Measurements from ENCODE around the gene GCG. TPM values are rescaled to one million over a fixed set of nuclear protein-coding genes. Genes with fewer than 3 reads are reported as not detected.

Gene GCG
- polyA plus RNA-seq, 1 donor (not counting 4 experiments of a cell fraction or from before 2014, with no cell fraction given) = not detected

DNA sequence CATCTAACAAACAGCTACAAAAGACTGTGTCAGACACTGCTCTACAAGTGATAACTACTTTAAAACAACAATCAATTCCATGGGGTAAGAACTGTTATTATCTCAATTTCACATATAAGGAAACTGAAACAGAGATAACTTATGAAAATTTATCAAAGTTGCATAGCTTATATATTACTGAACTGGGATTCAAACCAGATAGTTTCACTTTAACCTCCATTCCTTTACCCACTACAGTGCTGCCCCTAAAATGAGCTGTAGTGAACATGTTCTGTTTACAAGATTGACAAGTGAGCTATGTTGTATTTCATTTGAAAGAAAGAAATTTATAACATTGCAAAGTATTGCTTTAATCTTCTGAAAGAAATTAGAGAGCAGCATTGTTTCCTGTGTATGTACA lies 14.1 kb upstream of the GCG start:
- Histone ChIP-seq H3K27me3 (ENCODE audit: control insufficient read depth, extremely low read depth, insufficient read depth, low read length) (no peaks in the 10 kb centered on the region), H3K79me2 (ENCODE audit: control insufficient read depth, insufficient read depth, low read length) (no peaks in the 10 kb centered on the region), H3K4me3 (ENCODE audit: control insufficient read depth in 2 of 3, extremely low read depth in 1 of 3, insufficient read depth in 2 of 3, low read depth in 1 of 3, low read length in 3 of 3) (no peak overlapping the region), H2AFZ (ENCODE audit: control insufficient read depth, low read length) (no peak overlapping the region), H3K4me1 (ENCODE audit: control insufficient read depth, extremely low read depth, insufficient read depth, low read length) (no peaks in the 10 kb centered on the region), H4K20me1 (ENCODE audit: control insufficient read depth, extremely low read depth, insufficient read depth, low read length) (no peaks in the 10 kb centered on the region), H3K27ac (ENCODE audit: control insufficient read depth, insufficient read depth, low read length) (no peak overlapping the region), H3K9ac (ENCODE audit: control insufficient read depth, extremely low read depth, insufficient read depth, low read length) (no peak overlapping the region), H3K4me2 (ENCODE audit: control insufficient read depth, extremely low read depth, insufficient read depth, low read depth, low read length) (no peak overlapping the region), H3K9me1 (ENCODE audit: control insufficient read depth, extremely low read depth, insufficient read depth, low read length) (no peaks in the 10 kb centered on the region), H3K9me3 (ENCODE audit: control insufficient read depth, low read depth, low read length) (no peaks in the 10 kb centered on the region), H3K36me3 (ENCODE audit: control insufficient read depth in 2 of 2, extremely low read depth in 1 of 2, insufficient read depth in 2 of 2, low read length in 2 of 2) (peaks cover 0 to 7% of the 10 kb centered on the region in 2 experiments)
- dilution Hi-C loops (cut with MboI; ENCODE audit: extremely low pct_ligation_motif_present, low sequenced_read_pairs) = no loop called here
- FAIRE-seq = no peak
- TF ChIP-seq, protein P1, sequence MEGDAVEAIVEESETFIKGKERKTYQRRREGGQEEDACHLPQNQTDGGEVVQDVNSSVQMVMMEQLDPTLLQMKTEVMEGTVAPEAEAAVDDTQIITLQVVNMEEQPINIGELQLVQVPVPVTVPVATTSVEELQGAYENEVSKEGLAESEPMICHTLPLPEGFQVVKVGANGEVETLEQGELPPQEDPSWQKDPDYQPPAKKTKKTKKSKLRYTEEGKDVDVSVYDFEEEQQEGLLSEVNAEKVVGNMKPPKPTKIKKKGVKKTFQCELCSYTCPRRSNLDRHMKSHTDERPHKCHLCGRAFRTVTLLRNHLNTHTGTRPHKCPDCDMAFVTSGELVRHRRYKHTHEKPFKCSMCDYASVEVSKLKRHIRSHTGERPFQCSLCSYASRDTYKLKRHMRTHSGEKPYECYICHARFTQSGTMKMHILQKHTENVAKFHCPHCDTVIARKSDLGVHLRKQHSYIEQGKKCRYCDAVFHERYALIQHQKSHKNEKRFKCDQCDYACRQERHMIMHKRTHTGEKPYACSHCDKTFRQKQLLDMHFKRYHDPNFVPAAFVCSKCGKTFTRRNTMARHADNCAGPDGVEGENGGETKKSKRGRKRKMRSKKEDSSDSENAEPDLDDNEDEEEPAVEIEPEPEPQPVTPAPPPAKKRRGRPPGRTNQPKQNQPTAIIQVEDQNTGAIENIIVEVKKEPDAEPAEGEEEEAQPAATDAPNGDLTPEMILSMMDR (optimal IDR thresholded peaks at IDR 0.05 in 1 of 3, IDR thresholded peaks at IDR 0.05 in 1 of 3, conservative IDR thresholded peaks at IDR 0.05 in 1 of 3; ENCODE audit: extremely low read depth in 1 of 3, insufficient read depth in 2 of 3, low read length in 3 of 3) = no peak
- no peak for TF ChIP-seq EZH2 (IDR thresholded peaks at IDR 0.05; ENCODE audit: low read length)
- no peak for DNase-seq (ENCODE audit: low read depth, low spot score)

DNA sequence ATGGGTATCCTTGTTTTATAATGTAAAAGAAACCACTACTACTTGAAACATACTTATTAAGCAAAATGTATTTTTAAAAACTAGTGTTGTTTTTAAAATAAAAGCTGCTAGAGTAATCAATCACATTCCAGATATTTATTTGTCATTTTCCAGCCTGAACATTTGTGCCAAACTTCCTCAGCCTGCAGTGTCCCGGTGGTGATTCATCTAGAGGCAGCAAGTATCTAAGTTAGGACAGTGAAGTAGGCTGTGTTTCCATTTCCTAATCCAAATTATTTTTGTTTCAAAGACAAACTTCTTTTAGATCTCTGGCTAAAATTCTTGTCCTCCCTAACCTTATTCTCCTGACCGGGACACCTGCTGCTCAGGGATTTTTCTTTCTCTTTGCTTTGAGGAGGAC lies 12.8 kb upstream of the GCG start:
- Histone ChIP-seq H3K9me3 (ENCODE audit: control insufficient read depth, low read depth, low read length) (no peaks in the 10 kb centered on the region), H3K36me3 (ENCODE audit: control insufficient read depth in 2 of 2, extremely low read depth in 1 of 2, insufficient read depth in 2 of 2, low read length in 2 of 2) (peaks cover 0 to 4% of the 10 kb centered on the region in 2 experiments), H3K79me2 (ENCODE audit: control insufficient read depth, insufficient read depth, low read length) (no peaks in the 10 kb centered on the region), H3K4me1 (ENCODE audit: control insufficient read depth, extremely low read depth, insufficient read depth, low read length) (no peaks in the 10 kb centered on the region), H3K27me3 (ENCODE audit: control insufficient read depth, extremely low read depth, insufficient read depth, low read length) (no peaks in the 10 kb centered on the region), H3K9me1 (ENCODE audit: control insufficient read depth, extremely low read depth, insufficient read depth, low read length) (no peaks in the 10 kb centered on the region), H3K4me3 (ENCODE audit: control insufficient read depth in 2 of 3, extremely low read depth in 1 of 3, insufficient read depth in 2 of 3, low read depth in 1 of 3, low read length in 3 of 3) (no peak overlapping the region), H3K9ac (ENCODE audit: control insufficient read depth, extremely low read depth, insufficient read depth, low read length) (no peak overlapping the region), H3K27ac (ENCODE audit: control insufficient read depth, insufficient read depth, low read length) (no peak overlapping the region), H3K4me2 (ENCODE audit: control insufficient read depth, extremely low read depth, insufficient read depth, low read depth, low read length) (no peak overlapping the region), H4K20me1 (ENCODE audit: control insufficient read depth, extremely low read depth, insufficient read depth, low read length) (no peaks in the 10 kb centered on the region), H2AFZ (ENCODE audit: control insufficient read depth, low read length) (no peak overlapping the region)
- FAIRE-seq (no peak), DNase-seq (ENCODE audit: low read depth, low spot score) (no peak)
- TF ChIP-seq, protein P1 (optimal IDR thresholded peaks at IDR 0.05 in 1 of 3, IDR thresholded peaks at IDR 0.05 in 1 of 3, conservative IDR thresholded peaks at IDR 0.05 in 1 of 3; ENCODE audit: extremely low read depth in 1 of 3, insufficient read depth in 2 of 3, low read length in 3 of 3) = no peak
- TF ChIP-seq EZH2 (IDR thresholded peaks at IDR 0.05; ENCODE audit: low read length) = no peak
- dilution Hi-C loops (cut with MboI; ENCODE audit: extremely low pct_ligation_motif_present, low sequenced_read_pairs) = no loop called here

All from keratinocyte (primary cell).